GM23338 (cell line): Measurements from ENCODE around the gene NOS2. TPM values are rescaled to one million over a fixed set of nuclear protein-coding genes. Genes with fewer than 3 reads are reported as not detected.

Experiments
- ATAC-seq: fragments of 200-7000 bp; cut with Tn5 transposase; 3 replicates; pipeline ENCODE4 v1.9.1; 2020
- DNase-seq: peaks from one replicate; pipeline ENCODE4 v3.0.0-alpha.2; 2015; ENCODE audit warnings: low spot score
- H2AFZ ChIP-seq: fragments of 200-600 bp; sonication (generic); 2 replicates; pipeline ENCODE4 v1.8.0; 2016; ENCODE audit warnings: antibody characterized with exemption, mild to moderate bottlenecking, moderate library complexity
- H3F3A ChIP-seq: fragments of 200-600 bp; sonication (generic); replicated peaks from 2 replicates; pipeline ENCODE4 v1.8.0; 2017; ENCODE audit warnings: antibody characterized with exemption, mixed run types, low read depth
- H3K27ac ChIP-seq: fragments of 200-600 bp; sonication (generic); 2 replicates; pipeline ENCODE4 v1.6.1; 2016; ENCODE audit warnings: low read depth
- H3K27me3 ChIP-seq: fragments of 200-600 bp; sonication (generic); 2 replicates; pipeline ENCODE4 v1.8.0; 2016; ENCODE audit warnings: mild to moderate bottlenecking, mixed run types, moderate library complexity; ENCODE audit not compliant: insufficient read depth
- H3K36me3 ChIP-seq: fragments of 200-600 bp; sonication (generic); 2 replicates; pipeline ENCODE4 v1.8.0; 2016; ENCODE audit warnings: mild to moderate bottlenecking; ENCODE audit not compliant: insufficient read depth
- H3K4me1 ChIP-seq: fragments of 200-600 bp; sonication (generic); 2 replicates; pipeline ENCODE4 v1.8.0; 2016; ENCODE audit warnings: mild to moderate bottlenecking, moderate library complexity; ENCODE audit not compliant: insufficient read depth
- H3K4me2 ChIP-seq: fragments of 200-600 bp; sonication (generic); 2 replicates; pipeline ENCODE4 v1.7.1; 2017; ENCODE audit warnings: mixed run types
- H3K4me3 ChIP-seq: fragments of 200-600 bp; sonication (generic); 2 replicates; pipeline ENCODE4 v1.6.1; 2016; ENCODE audit warnings: mixed run types
- H3K79me2 ChIP-seq: fragments of 200-600 bp; sonication (generic); replicated peaks from 2 replicates; pipeline ENCODE4 v1.8.0; 2017; ENCODE audit warnings: mild to moderate bottlenecking; ENCODE audit not compliant: insufficient read depth
- H3K9me2 ChIP-seq: fragments of 200-600 bp; sonication (generic); 2 replicates; pipeline ENCODE4 v1.8.0; 2017; ENCODE audit not compliant: insufficient read depth
- H4K20me1 ChIP-seq: fragments of 200-600 bp; sonication (generic); replicated peaks from 2 replicates; pipeline ENCODE4 v1.8.0; 2017; ENCODE audit warnings: mild to moderate bottlenecking; ENCODE audit not compliant: insufficient read depth
- H3K27ac Mint-ChIP-seq: 2 replicates; pipeline ENCODE4 v1.8.0; 2020; ENCODE audit warnings: inconsistent platforms, mild to moderate bottlenecking, moderate library complexity, mixed read lengths
- H3K27me3 Mint-ChIP-seq: 3 replicates; pipeline ENCODE4 v1.8.0; 2022; ENCODE audit warnings: low read depth, mild to moderate bottlenecking, moderate library complexity, mixed read lengths, inconsistent platforms; ENCODE audit not compliant: insufficient read depth, poor library complexity
- H3K36me3 Mint-ChIP-seq: 3 replicates; pipeline ENCODE4 v1.8.0; 2021; ENCODE audit warnings: low read depth, mild to moderate bottlenecking, inconsistent platforms, moderate library complexity, mixed read lengths
- H3K4me1 Mint-ChIP-seq: 3 replicates; pipeline ENCODE4 v1.8.0; 2020; ENCODE audit warnings: mild to moderate bottlenecking, inconsistent platforms, mixed read lengths
- H3K4me3 Mint-ChIP-seq: 3 replicates; pipeline ENCODE4 v1.8.0; 2021; ENCODE audit warnings: moderate library complexity, mild to moderate bottlenecking, inconsistent platforms, mixed read lengths
- H3K9me3 Mint-ChIP-seq: 3 replicates; pipeline ENCODE4 v1.8.0; 2020; ENCODE audit warnings: moderate library complexity, mild to moderate bottlenecking, inconsistent platforms, mixed read lengths
- CTCF ChIP-seq, 2 experiments: fragments of 200-600 bp in 1 of 2; sonication (generic) in 1 of 2; conservative IDR thresholded peaks; 2 replicates each; pipeline versions ENCODE4 v1.5.1 to v1.6.1; 2016 to 2017; ENCODE audit warnings: antibody characterized with exemption in 2 of 2, low read depth in 2 of 2, mild to moderate bottlenecking in 2 of 2, moderate library complexity in 1 of 2
- EZH2 ChIP-seq: fragments of 200-600 bp; sonication (generic); IDR thresholded peaks from one replicate; pipeline ENCODE4 v1.8.0; 2017; ENCODE audit warnings: antibody characterized with exemption, mild to moderate bottlenecking, low read depth; ENCODE audit not compliant: unreplicated experiment
- POLR2AphosphoS5 ChIP-seq: IDR thresholded peaks from 2 replicates; pipeline ENCODE4 v1.6.1; 2016; ENCODE audit warnings: antibody characterized with exemption, low read depth
- STAT1 ChIP-seq: IDR thresholded peaks from one replicate; pipeline ENCODE4 v1.6.1; 2016; ENCODE audit warnings: antibody characterized with exemption; ENCODE audit not compliant: unreplicated experiment
- ZNF462 ChIP-seq: fragments of 250-450 bp; sonication (Bioruptor Pico); IDR thresholded peaks from 2 replicates; pipeline ENCODE4 v1.5.0; 2020; ENCODE audit warnings: mild to moderate bottlenecking, moderate library complexity
- polyA plus RNA-seq: library from polyadenylated mRNA; unstranded; fragments of >200 nt; fragmentation: Nextera tagmentation; extraction: Ambion mirVana; gene quantifications from 2 replicates; pipeline ENCODE4 v1.2.1, GENCODE V29; 2016
- total RNA-seq: library from RNA; depleted of rRNA; stranded (reverse); fragments of >200 nt; shearing (Covaris generic); gene quantifications from 2 replicates; pipeline ENCODE4 v1.2.3, GENCODE V29; 2014
- TF ChIP-seq, protein P1 (sequence below): IDR thresholded peaks from 2 replicates; pipeline ENCODE4 v1.6.1; 2016; ENCODE audit warnings: antibody characterized with exemption

NOS2 gene
- total and polyA plus RNA-seq, 2 experiments from 2014 or later: 0.44 to 2.7 TPM

- TF ChIP-seq ZNF462: no peak
Observed at GRCh38 chr17:27770877-27771276, 29.5 kb downstream of the NOS2 start (continued).

- Histone ChIP-seq H2AFZ (no peak overlapping the region), H3K27ac (no peak overlapping the region), H4K20me1 (no peaks in the 10 kb centered on the region), H3K4me1 (no peaks in the 10 kb centered on the region; the same call in 1 of the 2 replicates), H3K4me3 (no peak overlapping the region), H3F3A (no peaks in the 10 kb centered on the region), H3K9me2 (no peaks in the 10 kb centered on the region), H3K4me2 (no peak overlapping the region), H3K79me2 (no peaks in the 10 kb centered on the region), H3K27me3 (no peaks in the 10 kb centered on the region), H3K36me3 (no peaks in the 10 kb centered on the region)
- peaks cover 7% of the 10 kb centered on the region for H3K4me1 Mint-ChIP-seq
- H3K36me3 Mint-ChIP-seq: no peaks in the 10 kb centered on the region
- DNase-seq: no peak
- peaks cover 4% of the 10 kb centered on the region for H3K27me3 Mint-ChIP-seq
- ATAC-seq: no peak
- no peak overlapping the region for H3K27ac Mint-ChIP-seq
- H3K4me3 Mint-ChIP-seq: no peak overlapping the region
- no peaks in the 10 kb centered on the region for H3K9me3 Mint-ChIP-seq
- TF ChIP-seq, protein P1, sequence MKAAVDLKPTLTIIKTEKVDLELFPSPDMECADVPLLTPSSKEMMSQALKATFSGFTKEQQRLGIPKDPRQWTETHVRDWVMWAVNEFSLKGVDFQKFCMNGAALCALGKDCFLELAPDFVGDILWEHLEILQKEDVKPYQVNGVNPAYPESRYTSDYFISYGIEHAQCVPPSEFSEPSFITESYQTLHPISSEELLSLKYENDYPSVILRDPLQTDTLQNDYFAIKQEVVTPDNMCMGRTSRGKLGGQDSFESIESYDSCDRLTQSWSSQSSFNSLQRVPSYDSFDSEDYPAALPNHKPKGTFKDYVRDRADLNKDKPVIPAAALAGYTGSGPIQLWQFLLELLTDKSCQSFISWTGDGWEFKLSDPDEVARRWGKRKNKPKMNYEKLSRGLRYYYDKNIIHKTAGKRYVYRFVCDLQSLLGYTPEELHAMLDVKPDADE: no peak
- TF ChIP-seq CTCF (conservative IDR thresholded peaks at IDR 0.05; ENCODE audit: low read depth in 2 of 2) (no peak), STAT1 (no peak), POLR2AphosphoS5 (no peak), EZH2 (no peak)
Observed at GRCh38 chr17:27768858-27769410, 31.4 kb downstream of the NOS2 start.
